Stimulated activated CD4-positive, alpha-beta T cell treated with anti-CD3 and anti-CD28 coated beads, Interleukin-15, amount 100 ng/mL, for 24 hours (primary cell): ENCODE data around the gene ATP2A2.

Source experiments
- DNase-seq: peaks from one replicate; pipeline ENCODE4 v3.0.0-alpha.2; 2020

The ATP2A2 gene

GRCh38 chr12:110262442-110263388 lies 18.3 kb upstream of the ATP2A2 start:
- DNase-seq: no peak

DNA sequence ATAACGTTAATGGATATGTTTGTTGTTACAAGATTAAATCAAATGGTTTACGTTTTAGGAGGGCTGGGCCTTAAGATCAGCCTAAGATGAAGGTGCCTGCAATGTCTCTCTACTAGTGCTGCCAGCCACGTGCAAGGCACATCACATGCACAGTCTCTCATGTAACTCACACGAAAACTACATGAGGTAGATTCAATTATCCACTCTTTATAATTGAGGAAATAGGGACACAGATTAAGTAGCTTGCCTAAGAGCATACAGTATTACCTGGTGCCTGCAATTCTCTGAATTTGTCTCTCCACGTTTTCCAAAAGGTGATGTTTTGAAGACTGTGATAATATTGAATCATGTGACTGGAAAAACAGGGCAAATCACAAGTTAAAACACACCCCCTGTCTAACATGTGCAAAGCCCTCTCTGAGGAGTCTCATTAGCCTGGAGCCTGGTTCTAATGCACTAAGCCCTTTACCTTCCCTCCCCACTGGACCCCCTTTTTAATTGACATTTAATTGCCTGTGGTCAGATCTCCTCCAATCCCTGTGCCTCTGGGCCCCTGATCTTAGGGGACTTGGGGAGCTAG lies 14.6 kb upstream of the ATP2A2 start:
- DNase-seq: no peak

GRCh38 chr12:110266980-110267620 lies 13.9 kb upstream of the ATP2A2 start:
- no peak for DNase-seq

GRCh38 chr12:110269622-110270124 lies 11.4 kb upstream of the ATP2A2 start:
- DNase-seq: no peak

DNA sequence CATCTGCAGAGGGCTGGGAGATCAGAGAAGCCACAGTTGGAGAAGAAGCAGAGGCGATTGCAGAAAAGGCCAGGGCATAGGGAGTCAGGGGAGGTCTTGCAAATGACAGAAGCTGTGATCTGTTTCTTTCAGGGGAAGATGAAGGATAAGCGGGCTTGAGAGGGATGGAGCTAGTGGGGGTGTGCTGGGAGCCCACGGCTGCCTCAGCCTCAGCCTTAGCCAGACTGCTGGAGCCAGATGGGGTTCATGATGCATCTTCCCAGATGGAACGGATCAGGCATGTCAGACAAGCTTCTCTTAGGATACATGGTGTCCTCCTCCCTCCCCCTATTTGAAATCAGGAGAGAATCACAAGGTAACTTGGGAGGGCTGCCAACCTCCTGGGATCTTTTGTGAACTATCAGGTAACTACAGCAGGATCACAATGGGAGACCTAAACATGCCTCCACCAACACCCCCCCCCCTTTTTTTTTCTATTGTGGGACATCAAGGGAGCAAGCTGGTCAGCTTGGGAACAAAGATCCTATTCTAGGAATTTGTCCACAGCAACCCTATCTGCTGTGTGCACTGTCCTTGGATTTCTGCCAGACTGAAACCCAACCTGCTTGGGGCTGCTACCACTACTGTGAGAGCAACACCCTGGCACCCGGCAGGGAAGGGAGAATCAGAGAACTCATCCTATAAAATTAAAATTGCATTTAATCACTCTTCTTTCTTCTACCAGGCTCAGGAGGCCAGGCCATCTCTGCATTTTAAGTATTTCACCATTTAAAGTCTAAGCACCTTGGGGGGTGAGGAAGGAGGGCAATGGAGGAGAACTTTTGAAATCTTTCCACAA lies 10.7 kb upstream of the ATP2A2 start:
- DNase-seq: no peak

GRCh38 chr12:110271015-110271414 lies 10.0 kb upstream of the ATP2A2 start:
- no peak for DNase-seq

- no peak for DNase-seq
These were observed 3.4 kb upstream of the ATP2A2 start for GRCh38 chr12:110277530-110278254.

DNA sequence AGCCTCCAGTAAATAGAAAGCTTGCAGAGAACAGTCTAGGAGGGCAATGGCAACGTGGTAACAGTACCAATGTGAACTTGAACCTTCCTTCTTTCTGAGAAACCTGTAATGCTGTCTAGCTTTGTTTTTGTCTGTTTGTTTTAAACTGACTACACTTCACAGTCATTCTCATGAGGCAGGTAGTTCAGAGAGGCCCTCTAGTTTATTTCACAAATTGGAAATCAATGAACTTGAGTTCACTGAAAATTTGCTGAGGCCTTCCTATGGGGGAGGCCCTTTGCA lies 2.9 kb upstream of the ATP2A2 start:
- no peak for DNase-seq

GRCh38 chr12:110279566-110280375 lies 1.3 kb upstream of the ATP2A2 start:
- DNase-seq: no peak

DNA sequence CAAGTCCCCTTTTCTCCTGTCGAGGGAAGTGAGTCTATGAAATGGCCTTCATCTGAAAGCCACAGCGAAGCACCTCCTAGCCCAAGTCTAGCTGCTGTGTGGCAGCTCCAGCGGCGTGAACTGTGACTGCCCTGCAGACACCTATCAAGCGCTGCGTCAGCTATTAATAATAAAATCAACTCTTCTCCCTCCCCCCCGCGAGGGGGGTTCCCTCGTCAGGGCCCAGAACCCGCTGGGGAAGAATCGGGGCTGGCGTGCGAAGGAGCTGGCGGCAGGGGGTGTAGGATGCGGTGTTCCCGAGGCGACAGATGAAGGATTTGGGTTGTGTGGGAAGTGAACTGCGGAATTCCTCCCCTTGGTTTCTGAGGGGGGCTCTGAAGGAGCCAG lies 662 bp upstream of the ATP2A2 start:
- peak; percentile 66 for DNase-seq

DNA sequence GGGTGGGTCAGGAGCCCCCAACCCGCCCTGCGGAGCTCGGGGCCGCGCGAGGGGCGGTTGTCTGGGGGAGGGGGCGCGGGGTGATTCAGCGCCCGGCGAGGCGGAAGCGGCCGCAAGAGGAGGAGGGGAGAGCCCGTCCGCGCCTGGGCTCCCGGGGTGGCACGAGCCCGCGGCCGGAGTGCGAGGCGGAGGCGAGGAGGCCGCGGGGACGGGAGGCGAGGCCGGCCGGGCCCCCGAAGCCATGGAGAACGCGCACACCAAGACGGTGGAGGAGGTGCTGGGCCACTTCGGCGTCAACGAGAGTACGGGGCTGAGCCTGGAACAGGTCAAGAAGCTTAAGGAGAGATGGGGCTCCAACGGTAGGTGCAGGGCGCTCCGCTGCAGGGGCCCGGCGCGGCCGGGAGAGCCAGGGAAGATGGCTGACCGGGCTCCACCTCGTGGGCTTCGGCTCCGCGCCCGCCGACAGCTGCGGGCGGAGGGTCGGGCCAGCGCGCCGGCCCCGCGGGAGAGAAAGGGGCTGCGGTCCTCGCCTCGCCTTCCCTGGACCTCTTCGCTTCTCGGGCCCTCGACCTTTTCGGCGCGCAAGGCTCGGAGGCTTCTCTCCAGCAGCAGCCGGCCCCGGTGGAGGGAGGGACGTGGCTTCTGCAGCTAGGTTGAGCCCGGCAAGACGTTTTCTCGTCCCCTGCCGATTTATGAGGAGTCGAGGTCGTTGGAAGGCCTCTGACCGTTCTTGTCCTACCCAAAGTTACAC lies 677 bp downstream of the ATP2A2 start:
- peak; percentile 62 for DNase-seq

GRCh38 chr12:110282300-110282860 lies 1.3 kb downstream of the ATP2A2 start:
- DNase-seq: no peak

GRCh38 chr12:110282956-110283817 lies 2.1 kb downstream of the ATP2A2 start:
- DNase-seq: no peak

DNA sequence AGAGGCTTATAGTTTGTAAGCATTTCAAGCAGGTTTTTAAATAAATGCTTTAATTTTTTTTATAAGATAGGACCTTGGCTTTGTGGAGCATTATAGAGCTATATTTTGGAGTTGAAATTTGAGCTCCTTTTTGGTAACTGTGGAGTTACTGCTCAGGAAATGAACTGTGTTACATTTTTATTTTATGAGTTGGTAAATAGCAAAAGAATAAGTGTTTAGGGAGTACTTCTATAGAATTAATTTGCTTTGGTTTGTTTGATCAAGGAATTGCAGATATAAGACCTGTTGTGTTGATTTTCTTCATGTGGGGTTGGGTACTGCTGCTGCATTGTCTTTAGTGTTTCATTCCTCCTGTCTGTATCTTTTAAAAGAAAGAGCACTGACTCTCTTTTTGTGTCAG lies 3.5 kb downstream of the ATP2A2 start:
- DNase-seq: no peak

GRCh38 chr12:110286623-110287022 lies 5.6 kb downstream of the ATP2A2 start:
- no peak for DNase-seq

DNA sequence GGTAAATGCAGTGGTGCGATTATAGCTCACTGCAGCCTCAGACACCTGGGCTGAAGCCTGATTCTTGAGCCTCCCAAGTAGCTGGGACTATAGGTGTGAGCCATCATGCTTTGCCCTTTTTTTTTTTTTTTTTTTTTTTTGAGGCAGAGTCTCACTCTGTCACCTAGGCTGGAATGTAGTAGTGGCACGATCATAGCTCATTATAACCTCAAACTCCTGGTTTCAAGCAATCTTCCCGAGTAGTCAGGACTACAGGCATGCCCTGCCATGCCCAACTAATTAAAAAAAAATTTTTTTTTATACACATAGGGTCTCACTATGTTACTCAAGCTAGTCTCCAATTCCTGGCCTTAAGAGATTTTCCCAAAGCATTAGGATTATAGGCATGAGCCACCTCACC lies 6.9 kb downstream of the ATP2A2 start:
- DNase-seq: no peak

DNA sequence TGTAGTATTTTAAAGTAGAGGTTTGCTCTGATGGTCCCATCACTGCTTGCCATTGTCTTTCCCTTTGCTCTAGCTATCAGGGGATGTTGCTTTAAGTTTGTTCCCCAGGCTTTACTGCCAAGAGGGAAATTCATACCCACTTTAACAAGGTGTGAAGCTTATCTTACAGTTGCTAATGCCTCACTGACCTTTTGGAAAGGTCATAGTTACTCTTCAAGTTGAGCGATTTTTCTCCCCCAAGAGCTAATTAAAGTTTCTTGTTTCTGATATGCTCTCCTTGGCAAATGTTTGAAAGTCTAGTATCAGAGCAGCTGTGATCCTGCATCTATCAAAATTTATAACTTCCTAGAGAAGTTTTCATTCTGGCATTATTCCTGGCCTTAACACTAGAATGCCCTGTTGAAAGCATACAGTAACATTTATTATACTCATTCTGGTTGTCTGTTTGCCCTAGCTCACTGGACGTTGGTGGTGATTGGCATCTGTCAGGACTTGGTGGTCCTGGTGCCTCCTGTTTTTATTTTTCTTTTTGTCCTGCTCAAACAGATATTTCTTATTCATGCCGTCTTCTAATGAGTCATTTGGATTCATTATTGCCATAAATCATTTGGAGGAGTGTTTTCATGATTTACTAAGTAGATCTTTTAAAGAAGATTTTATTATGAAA lies 8.1 kb downstream of the ATP2A2 start:
- no peak for DNase-seq

- no peak for DNase-seq
These were observed 8.6 kb downstream of the ATP2A2 start for GRCh38 chr12:110289711-110290078.
